HCT116 (cell line): Measurements from ENCODE around the gene PEAK1.

Experiments used
- EZH2 ChIP-seq: fragments of 200-600 bp; sonication (generic); IDR thresholded peaks from 2 replicates; pipeline ENCODE4 v1.6.1; 2017; ENCODE audit warnings: antibody characterized with exemption, mixed run types
- EZH2phosphoT487 ChIP-seq: fragments of 200-600 bp; IDR thresholded peaks from 2 replicates; pipeline ENCODE4 v1.6.1; 2018; ENCODE audit warnings: antibody characterized with exemption, borderline replicate concordance
- JUND ChIP-seq: IDR thresholded peaks from 2 replicates; pipeline ENCODE4 v1.6.1; 2012
- POLR2A ChIP-seq: IDR thresholded peaks from 2 replicates; pipeline ENCODE4 v1.7.0; 2011; ENCODE audit warnings: borderline replicate concordance; ENCODE audit not compliant: insufficient read depth, insufficient read length; ENCODE audit errors: extremely low read depth
- SIN3A ChIP-seq: IDR thresholded peaks from 2 replicates; pipeline ENCODE4 v1.6.1; 2012; ENCODE audit warnings: low read depth
- TCF7L2 ChIP-seq: IDR thresholded peaks from 2 replicates; pipeline ENCODE4 v1.7.0; 2011; ENCODE audit warnings: borderline replicate concordance, inconsistent platforms; ENCODE audit not compliant: insufficient read depth, insufficient read length; ENCODE audit errors: extremely low read depth
- ZFX ChIP-seq: fragments of 450-650 bp; IDR thresholded peaks from 2 replicates; pipeline ENCODE4 v1.6.1; 2017
- TF ChIP-seq, protein P1 (sequence below), 3 experiments: fragments of 200-600 bp in 1 of 3; sonication (generic) in 1 of 3; IDR thresholded peaks in 2 of 3; conservative IDR thresholded peaks in 1 of 3; 2 replicates each; pipeline ENCODE4 v1.5.1; 2012 to 2017; ENCODE audit warnings: low read depth in 2 of 3, low read length in 2 of 3, antibody characterized with exemption in 1 of 3, borderline replicate concordance in 1 of 3, control low read depth in 1 of 3, mild to moderate bottlenecking in 1 of 3, mixed read lengths in 1 of 3, mixed run types in 1 of 3, moderate library complexity in 1 of 3; ENCODE audit not compliant: insufficient read depth in 1 of 3
- TF ChIP-seq, protein P2 (sequence below): IDR thresholded peaks from 2 replicates; pipeline ENCODE4 v1.6.1; 2012; ENCODE audit warnings: low read depth

- TF ChIP-seq, protein P1, sequence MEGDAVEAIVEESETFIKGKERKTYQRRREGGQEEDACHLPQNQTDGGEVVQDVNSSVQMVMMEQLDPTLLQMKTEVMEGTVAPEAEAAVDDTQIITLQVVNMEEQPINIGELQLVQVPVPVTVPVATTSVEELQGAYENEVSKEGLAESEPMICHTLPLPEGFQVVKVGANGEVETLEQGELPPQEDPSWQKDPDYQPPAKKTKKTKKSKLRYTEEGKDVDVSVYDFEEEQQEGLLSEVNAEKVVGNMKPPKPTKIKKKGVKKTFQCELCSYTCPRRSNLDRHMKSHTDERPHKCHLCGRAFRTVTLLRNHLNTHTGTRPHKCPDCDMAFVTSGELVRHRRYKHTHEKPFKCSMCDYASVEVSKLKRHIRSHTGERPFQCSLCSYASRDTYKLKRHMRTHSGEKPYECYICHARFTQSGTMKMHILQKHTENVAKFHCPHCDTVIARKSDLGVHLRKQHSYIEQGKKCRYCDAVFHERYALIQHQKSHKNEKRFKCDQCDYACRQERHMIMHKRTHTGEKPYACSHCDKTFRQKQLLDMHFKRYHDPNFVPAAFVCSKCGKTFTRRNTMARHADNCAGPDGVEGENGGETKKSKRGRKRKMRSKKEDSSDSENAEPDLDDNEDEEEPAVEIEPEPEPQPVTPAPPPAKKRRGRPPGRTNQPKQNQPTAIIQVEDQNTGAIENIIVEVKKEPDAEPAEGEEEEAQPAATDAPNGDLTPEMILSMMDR (IDR thresholded peaks at IDR 0.05 in 2 of 3, conservative IDR thresholded peaks at IDR 0.05 in 1 of 3; ENCODE audit: borderline replicate concordance in 1 of 3, insufficient read depth in 1 of 3, low read depth in 2 of 3, low read length in 2 of 3): no peak
- TF ChIP-seq POLR2A (no peak), TCF7L2 (no peak), EZH2 (no peak), EZH2phosphoT487 (no peak), SIN3A (no peak), ZFX (no peak), JUND (no peak)
- TF ChIP-seq, protein P2, sequence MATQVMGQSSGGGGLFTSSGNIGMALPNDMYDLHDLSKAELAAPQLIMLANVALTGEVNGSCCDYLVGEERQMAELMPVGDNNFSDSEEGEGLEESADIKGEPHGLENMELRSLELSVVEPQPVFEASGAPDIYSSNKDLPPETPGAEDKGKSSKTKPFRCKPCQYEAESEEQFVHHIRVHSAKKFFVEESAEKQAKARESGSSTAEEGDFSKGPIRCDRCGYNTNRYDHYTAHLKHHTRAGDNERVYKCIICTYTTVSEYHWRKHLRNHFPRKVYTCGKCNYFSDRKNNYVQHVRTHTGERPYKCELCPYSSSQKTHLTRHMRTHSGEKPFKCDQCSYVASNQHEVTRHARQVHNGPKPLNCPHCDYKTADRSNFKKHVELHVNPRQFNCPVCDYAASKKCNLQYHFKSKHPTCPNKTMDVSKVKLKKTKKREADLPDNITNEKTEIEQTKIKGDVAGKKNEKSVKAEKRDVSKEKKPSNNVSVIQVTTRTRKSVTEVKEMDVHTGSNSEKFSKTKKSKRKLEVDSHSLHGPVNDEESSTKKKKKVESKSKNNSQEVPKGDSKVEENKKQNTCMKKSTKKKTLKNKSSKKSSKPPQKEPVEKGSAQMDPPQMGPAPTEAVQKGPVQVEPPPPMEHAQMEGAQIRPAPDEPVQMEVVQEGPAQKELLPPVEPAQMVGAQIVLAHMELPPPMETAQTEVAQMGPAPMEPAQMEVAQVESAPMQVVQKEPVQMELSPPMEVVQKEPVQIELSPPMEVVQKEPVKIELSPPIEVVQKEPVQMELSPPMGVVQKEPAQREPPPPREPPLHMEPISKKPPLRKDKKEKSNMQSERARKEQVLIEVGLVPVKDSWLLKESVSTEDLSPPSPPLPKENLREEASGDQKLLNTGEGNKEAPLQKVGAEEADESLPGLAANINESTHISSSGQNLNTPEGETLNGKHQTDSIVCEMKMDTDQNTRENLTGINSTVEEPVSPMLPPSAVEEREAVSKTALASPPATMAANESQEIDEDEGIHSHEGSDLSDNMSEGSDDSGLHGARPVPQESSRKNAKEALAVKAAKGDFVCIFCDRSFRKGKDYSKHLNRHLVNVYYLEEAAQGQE: no peak
These were observed 248.5 kb downstream of the PEAK1 start for GRCh38 chr15:77171221-77171967.
